ENCODE measurements around the gene EMX1. TPM values are rescaled to one million over a fixed set of nuclear protein-coding genes. Genes with fewer than 3 reads are reported as not detected.

Gene EMX1
- total and polyA plus RNA-seq, 9 donors: 0.20 to 1.1 (median 0.28) TPM; not detected in 5

DNA sequence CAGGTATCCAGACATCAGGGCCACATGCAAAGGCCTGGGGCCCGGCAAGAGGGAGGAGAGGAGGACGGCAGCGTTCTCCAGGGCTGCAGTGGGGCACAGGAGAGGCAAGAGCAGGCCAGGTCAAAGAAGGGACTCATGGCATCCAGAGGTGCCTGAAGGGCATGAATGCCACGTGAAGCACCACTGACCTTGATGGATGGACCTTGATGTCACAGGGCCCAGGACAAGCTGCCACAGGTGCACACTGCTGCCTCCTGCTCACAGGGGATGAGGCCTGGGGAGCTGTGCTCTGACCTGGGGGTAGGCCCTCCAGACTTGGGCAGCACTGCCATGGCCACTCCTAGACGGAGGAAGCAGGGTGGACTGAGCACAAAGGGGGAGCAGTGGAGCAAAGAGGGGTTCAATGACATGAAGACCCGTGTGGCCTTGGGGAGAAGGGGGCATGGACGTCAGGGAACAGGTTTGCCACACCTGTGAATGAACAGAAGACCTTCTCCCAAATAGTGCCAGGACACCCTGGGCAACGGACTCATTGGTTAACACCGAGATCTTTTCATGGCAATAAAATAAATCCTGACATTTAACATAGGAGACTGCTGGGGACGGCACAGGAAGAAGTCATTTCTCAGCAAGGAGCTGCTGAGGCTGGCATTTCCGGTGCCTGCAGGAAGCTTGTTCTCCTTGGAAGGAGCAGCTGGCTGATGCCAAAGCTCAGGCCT lies 65.6 kb downstream of the EMX1 start:
- no peaks in the 10 kb centered on the region for H3K27me3 ChIP-seq
- intact Hi-C loops (cut with DNase I): no loop called here
- H3K4me1 ChIP-seq (ENCODE audit: insufficient read depth): peaks cover 8% of the 10 kb centered on the region
- WGBS, 3 donors: 91 to 92% (median 92%) methylated on average over 11 of the region's 11 CpGs
- DNase-seq: no peak
- no peak overlapping the region for H3K4me3 ChIP-seq
- no peak overlapping the region for H3K27ac ChIP-seq
- TF ChIP-seq EP300 (IDR thresholded peaks at IDR 0.05): no peak
- no peaks in the 10 kb centered on the region for H3K36me3 ChIP-seq
- H3K9me3 ChIP-seq: no peaks in the 10 kb centered on the region

- TF ChIP-seq, protein P1, sequence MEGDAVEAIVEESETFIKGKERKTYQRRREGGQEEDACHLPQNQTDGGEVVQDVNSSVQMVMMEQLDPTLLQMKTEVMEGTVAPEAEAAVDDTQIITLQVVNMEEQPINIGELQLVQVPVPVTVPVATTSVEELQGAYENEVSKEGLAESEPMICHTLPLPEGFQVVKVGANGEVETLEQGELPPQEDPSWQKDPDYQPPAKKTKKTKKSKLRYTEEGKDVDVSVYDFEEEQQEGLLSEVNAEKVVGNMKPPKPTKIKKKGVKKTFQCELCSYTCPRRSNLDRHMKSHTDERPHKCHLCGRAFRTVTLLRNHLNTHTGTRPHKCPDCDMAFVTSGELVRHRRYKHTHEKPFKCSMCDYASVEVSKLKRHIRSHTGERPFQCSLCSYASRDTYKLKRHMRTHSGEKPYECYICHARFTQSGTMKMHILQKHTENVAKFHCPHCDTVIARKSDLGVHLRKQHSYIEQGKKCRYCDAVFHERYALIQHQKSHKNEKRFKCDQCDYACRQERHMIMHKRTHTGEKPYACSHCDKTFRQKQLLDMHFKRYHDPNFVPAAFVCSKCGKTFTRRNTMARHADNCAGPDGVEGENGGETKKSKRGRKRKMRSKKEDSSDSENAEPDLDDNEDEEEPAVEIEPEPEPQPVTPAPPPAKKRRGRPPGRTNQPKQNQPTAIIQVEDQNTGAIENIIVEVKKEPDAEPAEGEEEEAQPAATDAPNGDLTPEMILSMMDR (IDR thresholded peaks at IDR 0.05): no peak
- no peak for TF ChIP-seq EP300 (IDR thresholded peaks at IDR 0.05)
- TF ChIP-seq POLR2A (IDR thresholded peaks at IDR 0.05): no peak
- H3K36me3 ChIP-seq: no peaks in the 10 kb centered on the region
- intact Hi-C loops (cut with DNase I): no loop called here
- no peaks in the 10 kb centered on the region for H3K9me3 ChIP-seq
- WGBS, 3 donors: 83 to 91% (median 87%) methylated on average over 10 of the region's 10 CpGs
- no peaks in the 10 kb centered on the region for H3K27me3 ChIP-seq
- H3K4me3 ChIP-seq: no peak overlapping the region
- no peak overlapping the region for H3K27ac ChIP-seq
- peaks cover 8% of the 10 kb centered on the region for H3K4me1 ChIP-seq (ENCODE audit: insufficient read depth)
- no peak for DNase-seq
These were observed 66.3 kb downstream of the EMX1 start for GRCh38 chr2:72983500-72984161.

DNA sequence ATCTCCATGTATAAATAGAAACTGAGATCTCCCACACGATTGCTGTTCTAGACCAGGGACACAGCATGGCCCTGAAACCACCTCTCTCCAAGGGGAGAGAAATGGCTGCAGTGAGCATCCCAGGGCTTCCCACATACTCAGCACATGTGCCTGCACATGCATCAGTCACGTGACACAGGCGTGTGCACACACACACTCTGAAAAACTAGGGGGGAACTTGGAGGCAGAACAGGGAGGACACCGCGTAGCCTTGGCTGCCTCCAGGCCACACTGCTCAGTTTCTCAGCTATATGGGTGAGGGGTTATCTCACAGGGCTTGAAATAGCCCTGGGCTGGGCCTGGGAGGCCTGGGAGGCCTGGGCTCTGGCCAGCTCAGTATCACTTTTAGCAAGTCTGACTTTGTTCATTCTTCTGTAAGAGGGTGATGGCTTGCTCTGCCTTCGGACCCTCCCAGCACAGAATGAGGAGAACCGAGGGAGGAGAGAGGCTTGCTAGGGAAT lies 66.9 kb downstream of the EMX1 start:
- DNase-seq: peak in 4 of 5 donors; percentile 36 to 59 (median 40)
- H3K27me3 ChIP-seq: no peaks in the 10 kb centered on the region
- H3K27ac ChIP-seq: no peak overlapping the region
- peaks cover 8% of the 10 kb centered on the region for H3K4me1 ChIP-seq (ENCODE audit: insufficient read depth)
- intact Hi-C loops (cut with DNase I): no loop called here
- WGBS, 3 donors: 30 to 37% (median 36%) methylated on average over 7 of the region's 7 CpGs
- no peaks in the 10 kb centered on the region for H3K9me3 ChIP-seq
- TF ChIP-seq EP300 (IDR thresholded peaks at IDR 0.05): no peak
- TF ChIP-seq, protein P1 (IDR thresholded peaks at IDR 0.05): no peak
- no peak for TF ChIP-seq POLR2A (IDR thresholded peaks at IDR 0.05)
- H3K4me3 ChIP-seq: no peak overlapping the region
- H3K36me3 ChIP-seq: no peaks in the 10 kb centered on the region

Other genes with a start within 250 kb of the EMX1 start
- 10 to 100 TPM; 24.0 to 84.9 (median 67.8) TPM for gene EXOC6B, start 91.5 kb upstream of the EMX1 start, total RNA-seq
- gene EXOC6B, start 91.5 kb upstream of the EMX1 start, polyA plus RNA-seq: 10 to 100 TPM; 11.9 to 21.5 TPM
- gene SPR, start 30.1 kb upstream of the EMX1 start, total RNA-seq: 10 to 100 TPM in 6 of 7 donors, 1 to 10 TPM in 1; 9.3 to 36.2 (median 18.5) TPM
- gene SPR, start 30.1 kb upstream of the EMX1 start, polyA plus RNA-seq: 10 to 100 TPM; 11.9 to 26.1 TPM
- gene SFXN5, start 154.2 kb downstream of the EMX1 start, total RNA-seq: 10 to 100 TPM in 4 of 7 donors, 1 to 10 TPM in 3; 7.7 to 19.3 (median 11.6) TPM
- gene SFXN5, start 154.2 kb downstream of the EMX1 start, polyA plus RNA-seq: 10 to 100 TPM in 1 of 2 donors, 1 to 10 TPM in 1; 4.3 to 14.1 TPM
- 10 to 100 TPM; 16.1 to 33.2 (median 25.0) TPM for gene RAB11FIP5, start 195.4 kb downstream of the EMX1 start, total RNA-seq
- 10 to 100 TPM; 19.2 to 57.3 TPM for gene RAB11FIP5, start 195.4 kb downstream of the EMX1 start, polyA plus RNA-seq

All from ovary (tissue), 9 donors.